Upper lobe of left lung (tissue), 6 donors: ENCODE data around the gene HPS1. TPM values are rescaled to one million over a fixed set of nuclear protein-coding genes. Genes with fewer than 3 reads are reported as not detected.

Experiments used
- ATAC-seq, 2 donors: fragments of 200-7000 bp; cut with Tn5 transposase; one replicate each; pipeline ENCODE4 v1.9.1; 2022; ENCODE audit warnings: mild to moderate bottlenecking in 2 of 2, moderate library complexity in 2 of 2; ENCODE audit not compliant: low FRiP score in 2 of 2
- DNase-seq, 2 donors: peaks; one replicate each; pipeline ENCODE4 v3.0.0-alpha.2; 2019 to 2020
- H3K27ac ChIP-seq, 4 donors: fragments of 200-600 bp; sonication (generic); one replicate each; pipeline ENCODE4 v1.5.1; 2016 to 2019
- H3K27me3 ChIP-seq, 4 donors: fragments of 200-600 bp; sonication (generic); one replicate each; pipeline ENCODE4 v1.5.1; 2017 to 2019
- H3K36me3 ChIP-seq, 4 donors: fragments of 200-600 bp; sonication (generic); one replicate each; pipeline ENCODE4 v1.5.1; 2016 to 2019
- H3K4me1 ChIP-seq, 4 donors: fragments of 200-600 bp; sonication (generic); one replicate each; pipeline ENCODE4 v1.5.1; 2018 to 2019
- H3K4me3 ChIP-seq, 4 donors: fragments of 200-600 bp; sonication (generic); one replicate each; pipeline ENCODE4 v1.5.1; 2017 to 2019; ENCODE audit warnings: mild to moderate bottlenecking in 2 of 4, moderate library complexity in 1 of 4
- H3K9me3 ChIP-seq, 4 donors: fragments of 200-600 bp; sonication (generic); one replicate each; pipeline ENCODE4 v1.5.1; 2018 to 2019
- EP300 ChIP-seq, 4 donors: sonication (generic); formaldehyde crosslinking; IDR thresholded peaks; one replicate each; pipeline ENCODE4 v1.5.1; 2017; ENCODE audit warnings: antibody characterized with exemption in 4 of 4, control low read depth in 2 of 4
- POLR2A ChIP-seq, 4 donors: fragments of 450-650 bp; IDR thresholded peaks; one replicate each; pipeline ENCODE4 v1.5.1; 2016 to 2017; ENCODE audit warnings: antibody characterized with exemption in 4 of 4, mild to moderate bottlenecking in 2 of 4
- POLR2AphosphoS5 ChIP-seq, 2 donors: sonication (generic); formaldehyde crosslinking; IDR thresholded peaks; one replicate each; pipeline ENCODE4 v1.5.1; 2017; ENCODE audit warnings: antibody characterized with exemption in 2 of 2
- WGBS, 2 donors: methylation state at CpG; one replicate each; pipeline ENCODE4 v1.1.5; 2017 to 2018; 5-methylcytosine and 5-hydroxymethylcytosine counted together
- total RNA-seq, 6 donors: library from RNA; depleted of rRNA in 4 of 6; stranded (reverse); fragments of >200 nt in 4 of 6; gene quantifications; one replicate each; pipeline versions ENCODE4 v1.1.0 to v1.2.1, GENCODE V29; 2016 to 2021
- TF ChIP-seq, protein P1 (sequence below), 6 experiments: fragments of 450-650 bp in 4 of 6; fragments of 200-600 bp in 2 of 6; sonication (generic) in 2 of 6; IDR thresholded peaks; one replicate each; pipeline ENCODE4 v1.5.1; 2016 to 2019; ENCODE audit warnings: antibody characterized with exemption in 6 of 6
- donor health status: DM: no; HTN: no; CAD: no; lungs with moderate emphysema.
- donor health status: DM: no; HTN: yes; CAD: no; lungs with severe emphysema.

The HPS1 gene
- total RNA-seq, 6 donors from 2014 or later: 45.8 to 103 (median 87.0) TPM

DNA sequence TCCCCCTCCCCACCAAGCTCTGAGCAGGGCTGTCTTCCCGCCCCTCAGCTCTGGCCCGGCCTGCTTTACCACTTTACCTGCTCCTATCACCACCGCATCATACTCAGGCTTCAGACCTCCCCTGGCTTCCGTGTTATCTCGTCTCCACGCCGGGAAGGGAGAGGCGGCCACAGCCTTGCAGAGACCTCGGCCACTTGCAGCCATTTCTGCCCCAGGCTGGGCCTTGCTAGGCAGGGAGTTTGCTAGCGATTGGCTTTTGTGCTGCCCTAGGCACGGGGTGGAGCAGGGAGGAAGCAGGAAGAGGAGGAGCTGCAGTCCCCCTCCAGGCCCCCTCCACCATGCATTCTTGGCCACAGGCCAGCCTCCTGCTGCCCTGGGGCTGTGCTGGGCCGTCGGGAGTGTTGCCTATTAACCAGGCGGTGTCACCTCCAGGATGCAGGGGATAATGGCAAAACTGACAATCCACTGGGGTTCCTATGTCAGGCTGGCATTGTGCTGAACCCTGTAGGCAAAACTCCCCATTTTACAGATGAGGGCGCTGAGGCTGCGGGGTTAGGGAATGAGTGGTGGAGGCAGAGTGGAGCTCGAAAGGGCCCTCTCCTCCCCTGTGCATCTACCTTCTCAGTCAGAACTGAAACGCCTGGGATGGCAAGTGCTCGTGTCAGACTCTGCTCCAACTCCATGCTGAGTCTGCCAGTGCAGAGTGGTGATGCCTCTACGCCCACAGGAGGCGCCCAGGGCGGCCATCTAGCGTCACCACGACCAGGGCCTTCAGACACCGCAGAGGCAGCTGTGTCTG, 31.6 kb downstream of the HPS1 start, which contains the start of gene PYROXD2:
TSS of gene PYROXD2 (minus strand) at position 251 of the 799 bp plus-strand sequence. CDS start at position 204, 47 bp downstream.
- Histone ChIP-seq H3K27ac (peak within 1 kb of the TSS; percentile 69 to 89 (median 78)), H3K36me3 (peaks cover 7 to 39% (median 31%) of the 10 kb centered on the region in 4 donors), H3K27me3 (no peaks in the 10 kb centered on the region), H3K9me3 (no peaks in the 10 kb centered on the region), H3K4me3 (peak within 1 kb of the TSS; percentile 18 to 65 (median 54)), H3K4me1 (peaks cover 17 to 33% (median 29%) of the 10 kb centered on the region in 4 donors)
- DNase-seq (peak; percentile 90 to 91), ATAC-seq (peak; percentile 92 to 94)
- WGBS, 2 donors: 34 to 39% methylated on average over 22 to 25 of the region's 25 CpGs
- peak in 3 of 4 donors; percentile 30 to 75 (median 58) for TF ChIP-seq POLR2A (IDR thresholded peaks at IDR 0.05)
- peak; percentile 73 to 89 for TF ChIP-seq POLR2AphosphoS5 (IDR thresholded peaks at IDR 0.05)
- no peak for TF ChIP-seq EP300 (IDR thresholded peaks at IDR 0.05)

DNA sequence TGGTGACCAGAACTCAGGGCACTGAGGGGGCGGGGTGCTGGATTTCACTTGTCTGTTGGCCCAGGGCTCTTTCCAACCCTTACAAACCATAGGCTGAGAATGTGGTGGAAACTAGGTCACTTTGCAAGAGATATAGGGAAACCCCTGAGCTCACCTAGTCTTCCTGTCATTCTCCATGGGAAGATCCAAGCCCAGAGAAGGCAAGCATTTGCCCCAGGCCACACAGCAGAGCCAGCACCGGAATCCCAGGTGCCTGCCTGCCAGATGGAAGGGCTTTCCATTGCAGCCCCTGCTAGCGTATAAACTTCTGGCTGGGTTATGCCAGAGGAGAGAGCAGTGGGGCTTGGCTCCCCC, 32.2 kb downstream of the HPS1 start:
- TF ChIP-seq EP300 (IDR thresholded peaks at IDR 0.05): no peak
- TF ChIP-seq, protein P1, sequence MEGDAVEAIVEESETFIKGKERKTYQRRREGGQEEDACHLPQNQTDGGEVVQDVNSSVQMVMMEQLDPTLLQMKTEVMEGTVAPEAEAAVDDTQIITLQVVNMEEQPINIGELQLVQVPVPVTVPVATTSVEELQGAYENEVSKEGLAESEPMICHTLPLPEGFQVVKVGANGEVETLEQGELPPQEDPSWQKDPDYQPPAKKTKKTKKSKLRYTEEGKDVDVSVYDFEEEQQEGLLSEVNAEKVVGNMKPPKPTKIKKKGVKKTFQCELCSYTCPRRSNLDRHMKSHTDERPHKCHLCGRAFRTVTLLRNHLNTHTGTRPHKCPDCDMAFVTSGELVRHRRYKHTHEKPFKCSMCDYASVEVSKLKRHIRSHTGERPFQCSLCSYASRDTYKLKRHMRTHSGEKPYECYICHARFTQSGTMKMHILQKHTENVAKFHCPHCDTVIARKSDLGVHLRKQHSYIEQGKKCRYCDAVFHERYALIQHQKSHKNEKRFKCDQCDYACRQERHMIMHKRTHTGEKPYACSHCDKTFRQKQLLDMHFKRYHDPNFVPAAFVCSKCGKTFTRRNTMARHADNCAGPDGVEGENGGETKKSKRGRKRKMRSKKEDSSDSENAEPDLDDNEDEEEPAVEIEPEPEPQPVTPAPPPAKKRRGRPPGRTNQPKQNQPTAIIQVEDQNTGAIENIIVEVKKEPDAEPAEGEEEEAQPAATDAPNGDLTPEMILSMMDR (IDR thresholded peaks at IDR 0.05): no peak
- no peak for TF ChIP-seq POLR2A (IDR thresholded peaks at IDR 0.05)
- TF ChIP-seq POLR2AphosphoS5 (IDR thresholded peaks at IDR 0.05): no peak

GRCh38 chr10:98411768-98412167, 35.0 kb downstream of the HPS1 start:
- H3K27ac ChIP-seq: peak overlapping the region in 3 of 4 donors; percentile 14 to 53 (median 24)
- peaks cover 17 to 33% (median 29%) of the 10 kb centered on the region in 4 donors for H3K4me1 ChIP-seq
- H3K27me3 ChIP-seq: no peaks in the 10 kb centered on the region
- peaks cover 0 to 5% (median 3%) of the 10 kb centered on the region in 4 donors for H3K36me3 ChIP-seq
- no peak for ATAC-seq
- TF ChIP-seq EP300 (IDR thresholded peaks at IDR 0.05) (no peak), POLR2A (IDR thresholded peaks at IDR 0.05) (no peak), POLR2AphosphoS5 (IDR thresholded peaks at IDR 0.05) (no peak)
- TF ChIP-seq, protein P1 (IDR thresholded peaks at IDR 0.05): no peak
- H3K9me3 ChIP-seq: no peaks in the 10 kb centered on the region
- DNase-seq: no peak
- WGBS, 2 donors: 64 to 79% methylated on average over 1 of the region's 1 CpG
- no peak overlapping the region for H3K4me3 ChIP-seq

More for the DNA sequence above, 32.2 kb downstream of the HPS1 start:
- peaks cover 1 to 33% (median 25%) of the 10 kb centered on the region in 4 donors for H3K36me3 ChIP-seq
- H3K4me1 ChIP-seq: peaks cover 17 to 33% (median 29%) of the 10 kb centered on the region in 4 donors
- H3K27me3 ChIP-seq: no peaks in the 10 kb centered on the region
- no peak for ATAC-seq
- no peaks in the 10 kb centered on the region for H3K9me3 ChIP-seq
- H3K27ac ChIP-seq: peak overlapping the region; percentile 69 to 89 (median 78)
- peak overlapping the region; percentile 18 to 65 (median 54) for H3K4me3 ChIP-seq
- no peak for DNase-seq
- 20 to 36% methylated on average over 1 to 3 of the region's 3 CpGs for WGBS, 2 donors

DNA sequence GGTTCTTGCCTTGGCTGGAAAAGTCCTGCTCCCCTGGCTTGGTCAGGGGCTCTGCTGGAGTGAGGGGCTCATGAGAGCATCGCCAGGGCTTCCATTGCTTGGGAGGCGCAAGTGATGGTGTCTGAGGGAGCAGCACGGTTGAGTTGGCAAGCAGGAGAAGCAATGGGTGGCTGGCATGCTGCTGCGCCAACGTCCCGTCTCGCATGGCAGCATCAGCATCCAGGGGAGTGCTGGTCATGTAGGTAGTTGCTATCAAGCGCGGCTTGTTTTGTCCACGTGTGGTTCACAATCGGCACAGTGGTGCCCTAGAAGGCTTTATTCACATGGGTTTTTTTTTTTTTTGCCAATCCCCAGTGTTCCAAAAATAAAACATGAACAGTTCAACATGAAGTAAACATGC, 35.6 kb downstream of the HPS1 start:
- peak overlapping the region in 3 of 4 donors; percentile 10 to 14 (median 13) for H3K27ac ChIP-seq
- peaks cover 17 to 33% (median 29%) of the 10 kb centered on the region in 4 donors for H3K4me1 ChIP-seq
- TF ChIP-seq POLR2A (IDR thresholded peaks at IDR 0.05) (no peak), POLR2AphosphoS5 (IDR thresholded peaks at IDR 0.05) (no peak), EP300 (IDR thresholded peaks at IDR 0.05) (no peak)
- TF ChIP-seq, protein P1 (IDR thresholded peaks at IDR 0.05): no peak
- H3K27me3 ChIP-seq: no peaks in the 10 kb centered on the region
- H3K4me3 ChIP-seq: no peak overlapping the region
- H3K36me3 ChIP-seq: no peaks in the 10 kb centered on the region
- WGBS, 2 donors: 81 to 91% methylated on average over 11 of the region's 11 CpGs
- no peaks in the 10 kb centered on the region for H3K9me3 ChIP-seq
- ATAC-seq: no peak
- no peak for DNase-seq

- Histone ChIP-seq H3K4me1 (peaks cover 16 to 31% (median 28%) of the 10 kb centered on the region in 4 donors), H3K27ac (peak overlapping the region in 2 of 4 donors; percentile 13 to 14), H3K36me3 (no peaks in the 10 kb centered on the region), H3K27me3 (no peaks in the 10 kb centered on the region), H3K4me3 (no peak overlapping the region), H3K9me3 (no peaks in the 10 kb centered on the region)
- ATAC-seq (no peak), DNase-seq (peak in 1 of 2 donors; percentile 38)
- 74 to 77% methylated on average over 9 to 10 of the region's 10 CpGs for WGBS, 2 donors
- TF ChIP-seq EP300 (IDR thresholded peaks at IDR 0.05) (no peak), POLR2AphosphoS5 (IDR thresholded peaks at IDR 0.05) (no peak), POLR2A (IDR thresholded peaks at IDR 0.05) (no peak)
- TF ChIP-seq, protein P1 (IDR thresholded peaks at IDR 0.05): no peak
Observed at GRCh38 chr10:98410759-98411158, 36.0 kb downstream of the HPS1 start.
